ENCODE results near the gene TIAL1. TPM values are rescaled to one million over a fixed set of nuclear protein-coding genes. Genes with fewer than 3 reads are reported as not detected.
A peak's percentile ranks its signal among the peaks of the same experiment; 100 is the strongest.

Gene TIAL1
- total and polyA plus RNA-seq, 2 of the 13 experiments (the other 11 are each of a cell fraction or from before 2014, with no cell fraction given), result 31.5 to 148 TPM

GRCh38 chr10:119643306-119644204, 46.8 kb upstream of the TIAL1 start (continued):
- no peak for TF ChIP-seq LBX2 (CRISPR knock-in tag; IDR thresholded peaks at IDR 0.05; ENCODE audit: borderline replicate concordance)
- TF ChIP-seq E2F1 (CRISPR knock-in tag; IDR thresholded peaks at IDR 0.05), result no peak
- no peak for TF ChIP-seq FOSL2 (CRISPR knock-in tag; IDR thresholded peaks at IDR 0.05)
- peak; percentile 65 for TF ChIP-seq CTCF (CRISPR knock-in tag; IDR thresholded peaks at IDR 0.05)
- TF ChIP-seq HOXA3 (CRISPR knock-in tag; IDR thresholded peaks at IDR 0.05), result no peak
- no peak for TF ChIP-seq SNRNP70 (IDR thresholded peaks at IDR 0.05; ENCODE audit: low read depth, low read length)
- no peak for TF ChIP-seq ATRX (CRISPR knock-in tag; IDR thresholded peaks at IDR 0.05; ENCODE audit: borderline replicate concordance)
- peak; percentile 61 for TF ChIP-seq DMAP1 (CRISPR knock-in tag; IDR thresholded peaks at IDR 0.05)
- TF ChIP-seq PRMT3 (CRISPR knock-in tag; IDR thresholded peaks at IDR 0.05; ENCODE audit: borderline replicate concordance, low read depth), result no peak
- no peak for TF ChIP-seq CHCHD3 (CRISPR knock-in tag; IDR thresholded peaks at IDR 0.05)
- TF ChIP-seq ZNF12 (CRISPR knock-in tag; IDR thresholded peaks at IDR 0.05), result 0 out of 2 replicates have a peak, but pooled peaks have one; percentile 13
- no peak for TF ChIP-seq MLLT10 (CRISPR knock-in tag; IDR thresholded peaks at IDR 0.05)
- no peak for TF ChIP-seq SRF (IDR thresholded peaks at IDR 0.05; ENCODE audit: low read depth, low read length)
- no peak for TF ChIP-seq REST (IDR thresholded peaks at IDR 0.05; ENCODE audit: borderline replicate concordance in 1 of 2, low read depth in 1 of 2, low read length in 2 of 2)
- TF ChIP-seq ARID3A (IDR thresholded peaks at IDR 0.05; ENCODE audit: low read depth, low read length), result no peak
- no peak for TF ChIP-seq ZNF713 (CRISPR knock-in tag; IDR thresholded peaks at IDR 0.05)
- no peak for TF ChIP-seq RAD51 (IDR thresholded peaks at IDR 0.05; ENCODE audit: borderline replicate concordance)
- no peak; the same call in 1 of the 2 replicates for TF ChIP-seq NR2F6 (IDR thresholded peaks at IDR 0.05)
- TF ChIP-seq NR2F6 (CRISPR knock-in tag; IDR thresholded peaks at IDR 0.05), result peak; percentile 16; the same call in 1 of the 2 replicates
- peak; percentile 48; the same call in 1 of the 2 replicates for TF ChIP-seq ZNF362 (CRISPR knock-in tag; IDR thresholded peaks at IDR 0.05; ENCODE audit: borderline replicate concordance)

All from HepG2 (cell line).